HEK293 (cell line): ENCODE data around the gene RGSL1.

ENCODE experiments used
- CTCF ChIA-PET: fragments of 350-600 bp; formaldehyde crosslinking; extraction: SDS; loops from one replicate; lab custom pipeline; 2021; ENCODE audit warnings: antibody characterized with exemption; lab: Yijun Ruan, JAX
- POLR2A ChIA-PET: fragments of 300-600 bp; formaldehyde crosslinking; extraction: SDS; loops from one replicate; lab custom pipeline; 2020; ENCODE audit warnings: antibody characterized with exemption, inconsistent platforms; lab: Yijun Ruan, JAX
- H3K27ac ChIP-seq: fragments of 200-500 bp; sonication (Bioruptor generic); 2 replicates; pipeline ENCODE4 v1.5.1; 2014; ENCODE audit warnings: low read depth, low read length, control low read depth, inconsistent platforms; ENCODE audit errors: extremely low read depth
- H3K36me3 ChIP-seq, 2 experiments: fragments of 200-500 bp in 1 of 2; sonication (Bioruptor generic) in 1 of 2; 1 replicate in 1 of 2; 2 replicates in 1 of 2; pipeline ENCODE4 v1.5.1; 2014 to 2017; ENCODE audit warnings: inconsistent platforms in 2 of 2, low read length in 2 of 2; ENCODE audit not compliant: control insufficient read depth in 2 of 2, insufficient read depth in 1 of 2
- H3K4me1 ChIP-seq: fragments of 200-500 bp; sonication (Bioruptor generic); 2 replicates; pipeline ENCODE4 v1.5.1; 2014; ENCODE audit warnings: mild to moderate bottlenecking, low read length, inconsistent platforms; ENCODE audit not compliant: control insufficient read depth, insufficient read depth
- H3K4me3 ChIP-seq: 2 replicates; pipeline ENCODE4 v1.5.1; 2011; ENCODE audit warnings: low read depth, mild to moderate bottlenecking, control low read depth, low read length, moderate library complexity
- H3K9me3 ChIP-seq: fragments of 200-500 bp; sonication (Bioruptor generic); 2 replicates; pipeline ENCODE4 v1.5.1; 2014; ENCODE audit warnings: low read depth, low read length, inconsistent platforms; ENCODE audit not compliant: control insufficient read depth, insufficient read depth
- BCL11B ChIP-seq: fragments of 450-650 bp; formaldehyde crosslinking; IDR thresholded peaks from 2 replicates; pipeline ENCODE4 v1.5.1; 2016; ENCODE audit warnings: low read depth, missing biosample characterization, missing genetic modification characterization
- BCL6B ChIP-seq: fragments of 450-650 bp; formaldehyde crosslinking; IDR thresholded peaks from 2 replicates; pipeline ENCODE4 v1.5.1; 2017; ENCODE audit warnings: missing biosample characterization, missing genetic modification characterization
- FEZF1 ChIP-seq: fragments of 450-650 bp; formaldehyde crosslinking; IDR thresholded peaks from 2 replicates; pipeline ENCODE4 v1.5.1; 2016; ENCODE audit warnings: missing biosample characterization, missing genetic modification characterization
- KLF17 ChIP-seq: fragments of 450-650 bp; formaldehyde crosslinking; IDR thresholded peaks from 2 replicates; pipeline ENCODE4 v1.5.1; 2016; ENCODE audit warnings: missing biosample characterization, missing genetic modification characterization
- KLF7 ChIP-seq: fragments of 450-650 bp; formaldehyde crosslinking; IDR thresholded peaks from 2 replicates; pipeline ENCODE4 v1.5.1; 2016; ENCODE audit warnings: missing biosample characterization, missing genetic modification characterization, borderline replicate concordance
- OSR2 ChIP-seq: fragments of 450-650 bp; formaldehyde crosslinking; IDR thresholded peaks from 2 replicates; pipeline ENCODE4 v1.5.1; 2016; ENCODE audit warnings: missing biosample characterization, missing genetic modification characterization
- OVOL3 ChIP-seq: fragments of 450-650 bp; formaldehyde crosslinking; IDR thresholded peaks from 2 replicates; pipeline ENCODE4 v1.5.1; 2016; ENCODE audit warnings: missing biosample characterization, missing genetic modification characterization
- REPIN1 ChIP-seq: fragments of 450-650 bp; formaldehyde crosslinking; IDR thresholded peaks from 2 replicates; pipeline ENCODE4 v1.5.1; 2017; ENCODE audit warnings: missing biosample characterization, missing genetic modification characterization, low read depth
- SCRT2 ChIP-seq: fragments of 450-650 bp; formaldehyde crosslinking; IDR thresholded peaks from 2 replicates; pipeline ENCODE4 v1.5.1; 2016; ENCODE audit warnings: missing biosample characterization, missing genetic modification characterization
- SP2 ChIP-seq: fragments of 450-650 bp; formaldehyde crosslinking; IDR thresholded peaks from 2 replicates; pipeline ENCODE4 v1.5.1; 2016; ENCODE audit warnings: missing biosample characterization, missing genetic modification characterization
- SP3 ChIP-seq: fragments of 450-650 bp; formaldehyde crosslinking; IDR thresholded peaks from 2 replicates; pipeline ENCODE4 v1.5.1; 2016; ENCODE audit warnings: missing biosample characterization, missing genetic modification characterization
- YY1 ChIP-seq: fragments of 450-650 bp; formaldehyde crosslinking; IDR thresholded peaks from 2 replicates; pipeline ENCODE4 v1.5.1; 2018; ENCODE audit warnings: missing biosample characterization, missing genetic modification characterization
- ZBTB20 ChIP-seq: fragments of 450-650 bp; formaldehyde crosslinking; IDR thresholded peaks from 2 replicates; pipeline ENCODE4 v1.5.1; 2016; ENCODE audit warnings: missing biosample characterization, missing genetic modification characterization
- ZEB2 ChIP-seq: fragments of 450-650 bp; formaldehyde crosslinking; IDR thresholded peaks from 2 replicates; pipeline ENCODE4 v1.5.1; 2016; ENCODE audit warnings: missing biosample characterization, missing genetic modification characterization
- ZNF133 ChIP-seq: fragments of 450-650 bp; formaldehyde crosslinking; IDR thresholded peaks from 2 replicates; pipeline ENCODE4 v1.5.1; 2016; ENCODE audit warnings: missing biosample characterization, missing genetic modification characterization
- ZNF138 ChIP-seq: fragments of 450-650 bp; formaldehyde crosslinking; IDR thresholded peaks from 2 replicates; pipeline ENCODE4 v1.5.1; 2016; ENCODE audit warnings: missing biosample characterization, missing genetic modification characterization, borderline replicate concordance
- ZNF146 ChIP-seq: fragments of 450-650 bp; formaldehyde crosslinking; IDR thresholded peaks from 2 replicates; pipeline ENCODE4 v1.5.1; 2016; ENCODE audit warnings: missing biosample characterization, missing genetic modification characterization
- ZNF19 ChIP-seq: fragments of 450-650 bp; formaldehyde crosslinking; IDR thresholded peaks from 2 replicates; pipeline ENCODE4; 2016; ENCODE audit warnings: missing biosample characterization, missing genetic modification characterization, low read depth
- ZNF2 ChIP-seq: fragments of 450-650 bp; formaldehyde crosslinking; IDR thresholded peaks from 2 replicates; pipeline ENCODE4 v1.5.1; 2016; ENCODE audit warnings: missing biosample characterization, missing genetic modification characterization
- ZNF221 ChIP-seq: fragments of 450-650 bp; formaldehyde crosslinking; IDR thresholded peaks from 2 replicates; pipeline ENCODE4 v1.5.1; 2017; ENCODE audit warnings: missing biosample characterization, missing genetic modification characterization, borderline replicate concordance
- ZNF335 ChIP-seq: fragments of 450-650 bp; formaldehyde crosslinking; conservative IDR thresholded peaks from 2 replicates; pipeline ENCODE4 v1.5.1; 2016; ENCODE audit warnings: missing biosample characterization, missing genetic modification characterization
- ZNF488 ChIP-seq: fragments of 450-650 bp; formaldehyde crosslinking; IDR thresholded peaks from 2 replicates; pipeline ENCODE4 v1.5.1; 2016; ENCODE audit warnings: missing biosample characterization, missing genetic modification characterization
- ZNF548 ChIP-seq: fragments of 450-650 bp; formaldehyde crosslinking; IDR thresholded peaks from 2 replicates; pipeline ENCODE4 v1.5.1; 2016; ENCODE audit warnings: missing biosample characterization, missing genetic modification characterization
- ZNF596 ChIP-seq: fragments of 450-650 bp; IDR thresholded peaks from 2 replicates; pipeline ENCODE4 v1.5.0; 2018; ENCODE audit warnings: missing biosample characterization, mild to moderate bottlenecking, missing genetic modification characterization, moderate library complexity
- ZNF660 ChIP-seq: fragments of 450-650 bp; IDR thresholded peaks from 2 replicates; pipeline ENCODE4 v1.5.1; 2018; ENCODE audit warnings: missing biosample characterization, mild to moderate bottlenecking, missing genetic modification characterization
- ZNF664 ChIP-seq: fragments of 450-650 bp; formaldehyde crosslinking; IDR thresholded peaks from 2 replicates; pipeline ENCODE4 v1.5.1; 2016; ENCODE audit warnings: missing biosample characterization, missing genetic modification characterization
- ZNF76 ChIP-seq: fragments of 450-650 bp; formaldehyde crosslinking; IDR thresholded peaks from 2 replicates; pipeline ENCODE4; 2016; ENCODE audit warnings: low read depth, missing biosample characterization, missing genetic modification characterization, borderline replicate concordance
- ZNF837 ChIP-seq: fragments of 450-650 bp; formaldehyde crosslinking; IDR thresholded peaks from 2 replicates; pipeline ENCODE4 v1.5.1; 2016; ENCODE audit warnings: missing biosample characterization, missing genetic modification characterization
- ZSCAN30 ChIP-seq: fragments of 450-650 bp; IDR thresholded peaks from 2 replicates; pipeline ENCODE4 v1.5.1; 2018; ENCODE audit warnings: missing biosample characterization, mild to moderate bottlenecking, missing genetic modification characterization, moderate library complexity
- TF ChIP-seq, protein P1 (sequence below): fragments of 450-650 bp; formaldehyde crosslinking; IDR thresholded peaks from 2 replicates; pipeline ENCODE4 v1.5.1; 2016; ENCODE audit warnings: missing biosample characterization, missing genetic modification characterization
- TF ChIP-seq, protein P2 (sequence below): fragments of 450-650 bp; formaldehyde crosslinking; IDR thresholded peaks from 2 replicates; pipeline ENCODE4 v1.5.1; 2016; ENCODE audit warnings: missing biosample characterization, missing genetic modification characterization
- TF ChIP-seq, protein P3 (sequence below): fragments of 450-650 bp; formaldehyde crosslinking; IDR thresholded peaks from 2 replicates; pipeline ENCODE4 v1.5.1; 2017; ENCODE audit warnings: missing biosample characterization, missing genetic modification characterization

The RGSL1 gene

DNA sequence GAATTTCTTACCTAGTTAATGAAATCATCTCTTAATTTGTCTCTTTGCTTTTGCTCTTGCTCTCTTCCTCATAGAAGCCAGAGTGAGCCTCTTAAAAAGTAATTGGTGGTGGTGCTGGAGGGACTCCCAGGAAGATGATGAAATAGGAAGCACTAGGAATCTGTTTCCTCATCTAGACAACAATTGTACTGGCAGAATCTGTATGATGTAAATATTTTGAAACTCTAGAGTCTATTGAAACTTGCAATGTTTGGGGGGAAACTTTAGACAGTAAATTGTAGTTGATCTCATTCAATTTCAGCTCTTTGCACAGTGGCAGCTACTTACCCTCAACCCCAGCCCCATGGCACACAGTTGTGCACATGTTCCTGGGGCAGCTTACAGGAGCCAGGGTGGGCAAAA, 10.6 kb downstream of the RGSL1 start:
- ChIA-PET CTCF (no interaction called here), POLR2A (no interaction called here)
- no peak overlapping the region for H3K27ac ChIP-seq
- H3K36me3 ChIP-seq = no peaks in the 10 kb centered on the region
- no peaks in the 10 kb centered on the region for H3K9me3 ChIP-seq
- no peak overlapping the region for H3K4me3 ChIP-seq
- no peaks in the 10 kb centered on the region for H3K4me1 ChIP-seq
- TF ChIP-seq ZNF2 (tag by site-specific recombination) = no peak
- peak; percentile 40; the same call in 1 of the 2 replicates for TF ChIP-seq OSR2 (tag by site-specific recombination)
- no peak for TF ChIP-seq ZNF146 (tag by site-specific recombination)
- TF ChIP-seq ZNF548 (tag by site-specific recombination) = no peak
- no peak for TF ChIP-seq ZNF133 (tag by site-specific recombination)
- no peak for TF ChIP-seq ZNF19
- no peak for TF ChIP-seq ZSCAN30 (tag by site-specific recombination)
- TF ChIP-seq ZNF138 = no peak
- TF ChIP-seq ZNF488 (tag by site-specific recombination) = no peak; the same call in 1 of the 2 replicates
- no peak for TF ChIP-seq REPIN1 (tag by site-specific recombination)
- no peak for TF ChIP-seq KLF17 (tag by site-specific recombination)
- TF ChIP-seq OVOL3 = no peak
- TF ChIP-seq, protein P1, sequence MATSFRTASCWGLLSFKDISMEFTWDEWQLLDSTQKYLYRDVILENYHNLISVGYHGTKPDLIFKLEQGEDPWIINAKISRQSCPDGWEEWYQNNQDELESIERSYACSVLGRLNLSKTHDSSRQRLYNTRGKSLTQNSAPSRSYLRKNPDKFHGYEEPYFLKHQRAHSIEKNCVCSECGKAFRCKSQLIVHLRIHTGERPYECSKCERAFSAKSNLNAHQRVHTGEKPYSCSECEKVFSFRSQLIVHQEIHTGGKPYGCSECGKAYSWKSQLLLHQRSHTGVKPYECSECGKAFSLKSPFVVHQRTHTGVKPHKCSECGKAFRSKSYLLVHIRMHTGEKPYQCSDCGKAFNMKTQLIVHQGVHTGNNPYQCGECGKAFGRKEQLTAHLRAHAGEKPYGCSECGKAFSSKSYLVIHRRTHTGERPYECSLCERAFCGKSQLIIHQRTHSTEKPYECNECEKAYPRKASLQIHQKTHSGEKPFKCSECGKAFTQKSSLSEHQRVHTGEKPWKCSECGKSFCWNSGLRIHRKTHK (tag by site-specific recombination) = no peak
- no peak for TF ChIP-seq FEZF1 (tag by site-specific recombination)
- TF ChIP-seq ZBTB20 (tag by site-specific recombination) = peak; percentile 93
- 0 out of 2 replicates have a peak, but pooled peaks have one; percentile 32 for TF ChIP-seq BCL6B
- TF ChIP-seq ZNF221 = no peak
- TF ChIP-seq ZEB2 (tag by site-specific recombination) = peak; percentile 47; the same call in 1 of the 2 replicates
- no peak for TF ChIP-seq ZNF76 (tag by site-specific recombination)
- TF ChIP-seq ZNF837 = no peak
- TF ChIP-seq SP3 (tag by site-specific recombination) = no peak
- TF ChIP-seq SP2 (tag by site-specific recombination) = no peak
- TF ChIP-seq ZNF660 (tag by site-specific recombination) = peak; percentile 61; the same call in 1 of the 2 replicates
- no peak for TF ChIP-seq ZNF335 (tag by site-specific recombination)
- TF ChIP-seq, protein P2, sequence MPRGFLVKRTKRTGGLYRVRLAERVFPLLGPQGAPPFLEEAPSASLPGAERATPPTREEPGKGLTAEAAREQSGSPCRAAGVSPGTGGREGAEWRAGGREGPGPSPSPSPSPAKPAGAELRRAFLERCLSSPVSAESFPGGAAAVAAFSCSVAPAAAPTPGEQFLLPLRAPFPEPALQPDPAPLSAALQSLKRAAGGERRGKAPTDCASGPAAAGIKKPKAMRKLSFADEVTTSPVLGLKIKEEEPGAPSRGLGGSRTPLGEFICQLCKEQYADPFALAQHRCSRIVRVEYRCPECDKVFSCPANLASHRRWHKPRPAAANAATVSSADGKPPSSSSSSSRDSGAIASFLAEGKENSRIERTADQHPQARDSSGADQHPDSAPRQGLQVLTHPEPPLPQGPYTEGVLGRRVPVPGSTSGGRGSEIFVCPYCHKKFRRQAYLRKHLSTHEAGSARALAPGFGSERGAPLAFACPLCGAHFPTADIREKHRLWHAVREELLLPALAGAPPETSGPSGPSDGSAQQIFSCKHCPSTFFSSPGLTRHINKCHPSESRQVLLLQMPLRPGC (tag by site-specific recombination) = no peak
- TF ChIP-seq, protein P3, sequence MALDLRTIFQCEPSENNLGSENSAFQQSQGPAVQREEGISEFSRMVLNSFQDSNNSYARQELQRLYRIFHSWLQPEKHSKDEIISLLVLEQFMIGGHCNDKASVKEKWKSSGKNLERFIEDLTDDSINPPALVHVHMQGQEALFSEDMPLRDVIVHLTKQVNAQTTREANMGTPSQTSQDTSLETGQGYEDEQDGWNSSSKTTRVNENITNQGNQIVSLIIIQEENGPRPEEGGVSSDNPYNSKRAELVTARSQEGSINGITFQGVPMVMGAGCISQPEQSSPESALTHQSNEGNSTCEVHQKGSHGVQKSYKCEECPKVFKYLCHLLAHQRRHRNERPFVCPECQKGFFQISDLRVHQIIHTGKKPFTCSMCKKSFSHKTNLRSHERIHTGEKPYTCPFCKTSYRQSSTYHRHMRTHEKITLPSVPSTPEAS = no peak
- TF ChIP-seq ZNF664 (tag by site-specific recombination) = no peak
- TF ChIP-seq KLF7 (tag by site-specific recombination) = no peak
- TF ChIP-seq YY1 = no peak
- TF ChIP-seq ZNF596 (tag by site-specific recombination) = no peak
- TF ChIP-seq BCL11B (tag by site-specific recombination) = no peak
- TF ChIP-seq SCRT2 (tag by site-specific recombination) = no peak
